Mammary epithelial cell (primary cell): ENCODE data around the gene SPAG16.

ENCODE experiments used
- CTCF ChIP-seq, 2 donors: IDR thresholded peaks in 1 of 2; conservative IDR thresholded peaks in 1 of 2; 2 replicates each; pipeline ENCODE4 v1.5.1; 2011 to 2012; ENCODE audit warnings: inconsistent platforms in 2 of 2, low read length in 2 of 2, mild to moderate bottlenecking in 2 of 2, control low read depth in 1 of 2, low read depth in 1 of 2; ENCODE audit not compliant: insufficient read depth in 1 of 2; ENCODE audit errors: extremely low read depth in 1 of 2
- EZH2 ChIP-seq: IDR thresholded peaks from 2 replicates; pipeline ENCODE4 v1.6.1; 2012; ENCODE audit warnings: low read length, inconsistent platforms, borderline replicate concordance

- no peak for TF ChIP-seq CTCF (conservative IDR thresholded peaks at IDR 0.05 in 1 of 2, IDR thresholded peaks at IDR 0.05 in 1 of 2; ENCODE audit: extremely low read depth in 1 of 2, insufficient read depth in 1 of 2, low read depth in 1 of 2, low read length in 2 of 2)
- TF ChIP-seq EZH2, result no peak
Measured at GRCh38 chr2:214293593-214293992, 1009.3 kb downstream of the SPAG16 start.
